K562 (cell line): ENCODE results near the gene CCNY.

Experiments used
- CEBPG ChIP-seq, 3 experiments: fragments of 200-800 bp in 1 of 3; sonication (Bioruptor generic) in 1 of 3; sonication (generic) in 1 of 3; formaldehyde crosslinking in 1 of 3; IDR thresholded peaks in 2 of 3; conservative IDR thresholded peaks in 1 of 3; 2 replicates each; pipeline versions ENCODE4 v1.6.1 to v1.8.0; 2016 to 2022; ENCODE audit warnings: missing compliant biosample characterization in 2 of 3, missing genetic modification characterization in 2 of 3, mild to moderate bottlenecking in 1 of 3, missing genetic modification reagents in 1 of 3
- EZH2 ChIP-seq: IDR thresholded peaks from 2 replicates; pipeline ENCODE4 v1.6.1; 2012; ENCODE audit warnings: low read depth, mild to moderate bottlenecking, inconsistent platforms, low read length, borderline replicate concordance
- GATA2 ChIP-seq: sonication (generic); formaldehyde crosslinking; IDR thresholded peaks from 2 replicates; pipeline ENCODE4 v1.4.0; 2020; ENCODE audit warnings: mild to moderate bottlenecking, missing genetic modification reagents
- HMG20A ChIP-seq: fragments of 450-650 bp; formaldehyde crosslinking; conservative IDR thresholded peaks from 2 replicates; pipeline ENCODE4 v1.4.0; 2020; ENCODE audit warnings: mild to moderate bottlenecking, mixed read lengths
- L3MBTL2 ChIP-seq: fragments of 450-650 bp; IDR thresholded peaks from 2 replicates; pipeline ENCODE4 v1.6.1; 2016; ENCODE audit warnings: mild to moderate bottlenecking, moderate library complexity
- NR1H2 ChIP-seq: sonication (generic); formaldehyde crosslinking; IDR thresholded peaks from 2 replicates; pipeline ENCODE4 v1.4.0; 2020; ENCODE audit warnings: mild to moderate bottlenecking, missing genetic modification reagents
- POLR2AphosphoS5 ChIP-seq: IDR thresholded peaks from 2 replicates; pipeline ENCODE4 v1.6.1; 2011; ENCODE audit warnings: mild to moderate bottlenecking, low read depth, low read length, moderate library complexity; ENCODE audit not compliant: control insufficient read depth, insufficient read depth
- RCOR1 ChIP-seq, 2 experiments: IDR thresholded peaks; 2 replicates each; pipeline ENCODE4 v1.6.1; 2012; ENCODE audit warnings: low read depth in 2 of 2, low read length in 2 of 2, borderline replicate concordance in 1 of 2, improper control_type of control experiment in 1 of 2
- ZNF146 ChIP-seq: IDR thresholded peaks from one replicate; pipeline ENCODE4 v1.6.1; 2018; ENCODE audit warnings: missing compliant biosample characterization; ENCODE audit not compliant: unreplicated experiment
- ZNF232 ChIP-seq: sonication (generic); formaldehyde crosslinking; IDR thresholded peaks from 2 replicates; pipeline ENCODE4 v1.8.0; 2022; ENCODE audit warnings: mild to moderate bottlenecking, missing genetic modification reagents
- ZNF274 ChIP-seq: IDR thresholded peaks from 2 replicates; pipeline ENCODE4 v1.6.1; 2011; ENCODE audit warnings: low read depth, mild to moderate bottlenecking, low read length, moderate library complexity, borderline replicate concordance
- TF ChIP-seq, protein P1 (sequence below), 3 experiments: IDR thresholded peaks in 2 of 3; conservative IDR thresholded peaks in 1 of 3; 2 replicates each; pipeline ENCODE4 v1.5.1; 2011 to 2012; ENCODE audit warnings: low read length in 3 of 3, mild to moderate bottlenecking in 3 of 3, control low read depth in 2 of 3, improper control_type of control experiment in 1 of 3, inconsistent platforms in 1 of 3, low read depth in 1 of 3, mixed read lengths in 1 of 3, moderate library complexity in 1 of 3; ENCODE audit not compliant: insufficient read depth in 2 of 3
- TF ChIP-seq, protein P2 (sequence below): fragments of 200-600 bp; sonication (generic); IDR thresholded peaks from one replicate; pipeline ENCODE4 v1.6.1; 2012; ENCODE audit warnings: mild to moderate bottlenecking, low read depth, low read length, inconsistent platforms

DNA sequence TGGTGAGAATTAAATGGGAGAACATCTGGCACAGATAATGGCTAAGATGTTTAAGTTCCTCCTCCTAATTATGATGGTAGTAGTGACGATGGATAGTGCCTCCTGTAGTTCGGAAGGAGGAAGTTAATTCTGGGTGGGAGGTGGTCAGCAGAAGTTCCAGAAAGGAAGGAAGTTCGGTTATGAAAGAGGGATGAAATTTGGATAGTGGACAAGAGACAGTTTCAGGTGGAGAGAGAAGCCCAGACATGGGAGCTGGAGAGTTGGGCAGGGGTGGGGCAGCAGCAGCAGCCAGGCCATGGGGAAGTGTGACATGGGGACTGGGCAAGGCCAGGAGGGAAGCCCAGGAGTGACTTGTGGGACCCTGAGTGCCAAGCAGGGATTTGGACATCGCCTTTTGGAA is 99.5 kb downstream of the CCNY start:
- TF ChIP-seq ZNF274 (no peak), RCOR1 (IDR thresholded peaks at IDR 0.05; ENCODE audit: borderline replicate concordance in 1 of 2, low read depth in 2 of 2, low read length in 2 of 2) (no peak), HMG20A (CRISPR knock-in tag) (no peak), GATA2 (CRISPR knock-in tag) (no peak), EZH2 (no peak), POLR2AphosphoS5 (no peak), ZNF146 (CRISPR knock-in tag) (no peak), NR1H2 (CRISPR knock-in tag) (no peak), L3MBTL2 (no peak), CEBPG (CRISPR knock-in tag; IDR thresholded peaks at IDR 0.05) (no peak), CEBPG (tag; conservative IDR thresholded peaks at IDR 0.05 in 1 of 2, IDR thresholded peaks at IDR 0.05 in 1 of 2) (no peak), ZNF232 (CRISPR knock-in tag) (no peak)
- TF ChIP-seq, protein P1, sequence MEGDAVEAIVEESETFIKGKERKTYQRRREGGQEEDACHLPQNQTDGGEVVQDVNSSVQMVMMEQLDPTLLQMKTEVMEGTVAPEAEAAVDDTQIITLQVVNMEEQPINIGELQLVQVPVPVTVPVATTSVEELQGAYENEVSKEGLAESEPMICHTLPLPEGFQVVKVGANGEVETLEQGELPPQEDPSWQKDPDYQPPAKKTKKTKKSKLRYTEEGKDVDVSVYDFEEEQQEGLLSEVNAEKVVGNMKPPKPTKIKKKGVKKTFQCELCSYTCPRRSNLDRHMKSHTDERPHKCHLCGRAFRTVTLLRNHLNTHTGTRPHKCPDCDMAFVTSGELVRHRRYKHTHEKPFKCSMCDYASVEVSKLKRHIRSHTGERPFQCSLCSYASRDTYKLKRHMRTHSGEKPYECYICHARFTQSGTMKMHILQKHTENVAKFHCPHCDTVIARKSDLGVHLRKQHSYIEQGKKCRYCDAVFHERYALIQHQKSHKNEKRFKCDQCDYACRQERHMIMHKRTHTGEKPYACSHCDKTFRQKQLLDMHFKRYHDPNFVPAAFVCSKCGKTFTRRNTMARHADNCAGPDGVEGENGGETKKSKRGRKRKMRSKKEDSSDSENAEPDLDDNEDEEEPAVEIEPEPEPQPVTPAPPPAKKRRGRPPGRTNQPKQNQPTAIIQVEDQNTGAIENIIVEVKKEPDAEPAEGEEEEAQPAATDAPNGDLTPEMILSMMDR (IDR thresholded peaks at IDR 0.05 in 2 of 3, conservative IDR thresholded peaks at IDR 0.05 in 1 of 3; ENCODE audit: insufficient read depth in 2 of 3, low read depth in 1 of 3, low read length in 3 of 3) = no peak
- TF ChIP-seq, protein P2, sequence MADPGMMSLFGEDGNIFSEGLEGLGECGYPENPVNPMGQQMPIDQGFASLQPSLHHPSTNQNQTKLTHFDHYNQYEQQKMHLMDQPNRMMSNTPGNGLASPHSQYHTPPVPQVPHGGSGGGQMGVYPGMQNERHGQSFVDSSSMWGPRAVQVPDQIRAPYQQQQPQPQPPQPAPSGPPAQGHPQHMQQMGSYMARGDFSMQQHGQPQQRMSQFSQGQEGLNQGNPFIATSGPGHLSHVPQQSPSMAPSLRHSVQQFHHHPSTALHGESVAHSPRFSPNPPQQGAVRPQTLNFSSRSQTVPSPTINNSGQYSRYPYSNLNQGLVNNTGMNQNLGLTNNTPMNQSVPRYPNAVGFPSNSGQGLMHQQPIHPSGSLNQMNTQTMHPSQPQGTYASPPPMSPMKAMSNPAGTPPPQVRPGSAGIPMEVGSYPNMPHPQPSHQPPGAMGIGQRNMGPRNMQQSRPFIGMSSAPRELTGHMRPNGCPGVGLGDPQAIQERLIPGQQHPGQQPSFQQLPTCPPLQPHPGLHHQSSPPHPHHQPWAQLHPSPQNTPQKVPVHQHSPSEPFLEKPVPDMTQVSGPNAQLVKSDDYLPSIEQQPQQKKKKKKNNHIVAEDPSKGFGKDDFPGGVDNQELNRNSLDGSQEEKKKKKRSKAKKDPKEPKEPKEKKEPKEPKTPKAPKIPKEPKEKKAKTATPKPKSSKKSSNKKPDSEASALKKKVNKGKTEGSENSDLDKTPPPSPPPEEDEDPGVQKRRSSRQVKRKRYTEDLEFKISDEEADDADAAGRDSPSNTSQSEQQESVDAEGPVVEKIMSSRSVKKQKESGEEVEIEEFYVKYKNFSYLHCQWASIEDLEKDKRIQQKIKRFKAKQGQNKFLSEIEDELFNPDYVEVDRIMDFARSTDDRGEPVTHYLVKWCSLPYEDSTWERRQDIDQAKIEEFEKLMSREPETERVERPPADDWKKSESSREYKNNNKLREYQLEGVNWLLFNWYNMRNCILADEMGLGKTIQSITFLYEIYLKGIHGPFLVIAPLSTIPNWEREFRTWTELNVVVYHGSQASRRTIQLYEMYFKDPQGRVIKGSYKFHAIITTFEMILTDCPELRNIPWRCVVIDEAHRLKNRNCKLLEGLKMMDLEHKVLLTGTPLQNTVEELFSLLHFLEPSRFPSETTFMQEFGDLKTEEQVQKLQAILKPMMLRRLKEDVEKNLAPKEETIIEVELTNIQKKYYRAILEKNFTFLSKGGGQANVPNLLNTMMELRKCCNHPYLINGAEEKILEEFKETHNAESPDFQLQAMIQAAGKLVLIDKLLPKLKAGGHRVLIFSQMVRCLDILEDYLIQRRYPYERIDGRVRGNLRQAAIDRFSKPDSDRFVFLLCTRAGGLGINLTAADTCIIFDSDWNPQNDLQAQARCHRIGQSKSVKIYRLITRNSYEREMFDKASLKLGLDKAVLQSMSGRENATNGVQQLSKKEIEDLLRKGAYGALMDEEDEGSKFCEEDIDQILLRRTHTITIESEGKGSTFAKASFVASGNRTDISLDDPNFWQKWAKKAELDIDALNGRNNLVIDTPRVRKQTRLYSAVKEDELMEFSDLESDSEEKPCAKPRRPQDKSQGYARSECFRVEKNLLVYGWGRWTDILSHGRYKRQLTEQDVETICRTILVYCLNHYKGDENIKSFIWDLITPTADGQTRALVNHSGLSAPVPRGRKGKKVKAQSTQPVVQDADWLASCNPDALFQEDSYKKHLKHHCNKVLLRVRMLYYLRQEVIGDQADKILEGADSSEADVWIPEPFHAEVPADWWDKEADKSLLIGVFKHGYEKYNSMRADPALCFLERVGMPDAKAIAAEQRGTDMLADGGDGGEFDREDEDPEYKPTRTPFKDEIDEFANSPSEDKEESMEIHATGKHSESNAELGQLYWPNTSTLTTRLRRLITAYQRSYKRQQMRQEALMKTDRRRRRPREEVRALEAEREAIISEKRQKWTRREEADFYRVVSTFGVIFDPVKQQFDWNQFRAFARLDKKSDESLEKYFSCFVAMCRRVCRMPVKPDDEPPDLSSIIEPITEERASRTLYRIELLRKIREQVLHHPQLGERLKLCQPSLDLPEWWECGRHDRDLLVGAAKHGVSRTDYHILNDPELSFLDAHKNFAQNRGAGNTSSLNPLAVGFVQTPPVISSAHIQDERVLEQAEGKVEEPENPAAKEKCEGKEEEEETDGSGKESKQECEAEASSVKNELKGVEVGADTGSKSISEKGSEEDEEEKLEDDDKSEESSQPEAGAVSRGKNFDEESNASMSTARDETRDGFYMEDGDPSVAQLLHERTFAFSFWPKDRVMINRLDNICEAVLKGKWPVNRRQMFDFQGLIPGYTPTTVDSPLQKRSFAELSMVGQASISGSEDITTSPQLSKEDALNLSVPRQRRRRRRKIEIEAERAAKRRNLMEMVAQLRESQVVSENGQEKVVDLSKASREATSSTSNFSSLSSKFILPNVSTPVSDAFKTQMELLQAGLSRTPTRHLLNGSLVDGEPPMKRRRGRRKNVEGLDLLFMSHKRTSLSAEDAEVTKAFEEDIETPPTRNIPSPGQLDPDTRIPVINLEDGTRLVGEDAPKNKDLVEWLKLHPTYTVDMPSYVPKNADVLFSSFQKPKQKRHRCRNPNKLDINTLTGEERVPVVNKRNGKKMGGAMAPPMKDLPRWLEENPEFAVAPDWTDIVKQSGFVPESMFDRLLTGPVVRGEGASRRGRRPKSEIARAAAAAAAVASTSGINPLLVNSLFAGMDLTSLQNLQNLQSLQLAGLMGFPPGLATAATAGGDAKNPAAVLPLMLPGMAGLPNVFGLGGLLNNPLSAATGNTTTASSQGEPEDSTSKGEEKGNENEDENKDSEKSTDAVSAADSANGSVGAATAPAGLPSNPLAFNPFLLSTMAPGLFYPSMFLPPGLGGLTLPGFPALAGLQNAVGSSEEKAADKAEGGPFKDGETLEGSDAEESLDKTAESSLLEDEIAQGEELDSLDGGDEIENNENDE = no peak
